ENCODE results near the gene TRAP1. TPM values are rescaled to one million over a fixed set of nuclear protein-coding genes. Genes with fewer than 3 reads are reported as not detected.

The TRAP1 gene
- total RNA-seq, 2 donors from 2014 or later, result 78.1 to 92.9 TPM

- H3K4me1 ChIP-seq, result peaks cover 11% of the 10 kb centered on the region
- ATAC-seq (no peak), DNase-seq (no peak)
- H3K9me3 ChIP-seq, result no peaks in the 10 kb centered on the region
- intact Hi-C loops (cut with DNase I), result no loop called here
- H3K4me3 ChIP-seq, result no peak overlapping the region
- WGBS, 2 donors, result 85 to 86% methylated on average over 5 of the region's 5 CpGs
- peaks cover 0 to 15% of the 10 kb centered on the region in 2 donors for H3K36me3 ChIP-seq (replicated peaks in 1 of 2; ENCODE audit: insufficient read depth in 1 of 2, low read depth in 2 of 2)
- no peak for TF ChIP-seq POLR2A (IDR thresholded peaks at IDR 0.05)
- no peak for TF ChIP-seq CTCF (IDR thresholded peaks at IDR 0.05)
- H3K27ac ChIP-seq, result no peak overlapping the region
- H3K27me3 ChIP-seq, result no peaks in the 10 kb centered on the region
These were observed 37.4 kb upstream of the TRAP1 start for GRCh38 chr16:3754772-3755171.

- TF ChIP-seq CTCF (IDR thresholded peaks at IDR 0.05) (no peak), POLR2A (IDR thresholded peaks at IDR 0.05) (no peak)
- Histone ChIP-seq H3K36me3 (replicated peaks in 1 of 2; ENCODE audit: insufficient read depth in 1 of 2, low read depth in 2 of 2) (peaks cover 0 to 15% of the 10 kb centered on the region in 2 donors), H3K27ac (no peak overlapping the region), H3K4me3 (no peak overlapping the region), H3K9me3 (no peaks in the 10 kb centered on the region), H3K27me3 (no peaks in the 10 kb centered on the region), H3K4me1 (peaks cover 11% of the 10 kb centered on the region)
- intact Hi-C loops (cut with DNase I), result no loop called here
- 87 to 93% methylated on average over 4 of the region's 4 CpGs for WGBS, 2 donors
- ATAC-seq, result no peak
- no peak for DNase-seq
These were observed 36.9 kb upstream of the TRAP1 start for GRCh38 chr16:3754081-3754703.

- H3K27ac ChIP-seq, result no peak overlapping the region
- intact Hi-C loops (cut with DNase I), result no loop called here
- no peak for DNase-seq
These were observed 35.7 kb upstream of the TRAP1 start for GRCh38 chr16:3752984-3753383.

GRCh38 chr16:3751878-3752277 lies 34.6 kb upstream of the TRAP1 start:
- H3K4me3 ChIP-seq, result no peak overlapping the region
- 90 to 91% methylated on average over 8 of the region's 8 CpGs for WGBS, 2 donors
- no peaks in the 10 kb centered on the region for H3K27me3 ChIP-seq
- intact Hi-C loops (cut with DNase I), result no loop called here
- TF ChIP-seq CTCF (IDR thresholded peaks at IDR 0.05) (no peak), POLR2A (IDR thresholded peaks at IDR 0.05) (no peak)
- no peak overlapping the region for H3K27ac ChIP-seq
- no peaks in the 10 kb centered on the region for H3K9me3 ChIP-seq
- no peak for DNase-seq
- ATAC-seq, result no peak
- peaks cover 0 to 8% of the 10 kb centered on the region in 2 donors for H3K36me3 ChIP-seq (replicated peaks in 1 of 2; ENCODE audit: insufficient read depth in 1 of 2, low read depth in 2 of 2)
- peaks cover 11% of the 10 kb centered on the region for H3K4me1 ChIP-seq

More at GRCh38 chr16:3752984-3753383, 35.7 kb upstream of the TRAP1 start:
- Histone ChIP-seq H3K9me3 (no peaks in the 10 kb centered on the region), H3K4me1 (peaks cover 11% of the 10 kb centered on the region), H3K4me3 (no peak overlapping the region), H3K27me3 (no peaks in the 10 kb centered on the region), H3K36me3 (replicated peaks in 1 of 2; ENCODE audit: insufficient read depth in 1 of 2, low read depth in 2 of 2) (peaks cover 0 to 15% of the 10 kb centered on the region in 2 donors)
- TF ChIP-seq CTCF (IDR thresholded peaks at IDR 0.05), result no peak
- TF ChIP-seq POLR2A (IDR thresholded peaks at IDR 0.05), result no peak
- no peak for ATAC-seq
- 92 to 94% methylated on average over 15 of the region's 15 CpGs for WGBS, 2 donors

- no peaks in the 10 kb centered on the region for H3K9me3 ChIP-seq
- H3K4me1 ChIP-seq, result peaks cover 13% of the 10 kb centered on the region
- H3K4me3 ChIP-seq, result no peak overlapping the region
- WGBS, 2 donors, result 52 to 66% methylated on average over 4 to 5 of the region's 5 CpGs
- H3K27ac ChIP-seq, result no peak overlapping the region
- peaks cover 4 to 5% of the 10 kb centered on the region in 2 donors for H3K36me3 ChIP-seq (replicated peaks in 1 of 2; ENCODE audit: insufficient read depth in 1 of 2, low read depth in 2 of 2)
- ATAC-seq (no peak), DNase-seq (peak in 1 of 4 donors; percentile 35)
- H3K27me3 ChIP-seq, result no peaks in the 10 kb centered on the region
- no peak for TF ChIP-seq POLR2A (IDR thresholded peaks at IDR 0.05)
- no peak for TF ChIP-seq CTCF (IDR thresholded peaks at IDR 0.05)
- intact Hi-C loops (cut with DNase I), result no loop called here
These were observed 31.0 kb upstream of the TRAP1 start for GRCh38 chr16:3748307-3748706.

Data from body of pancreas (tissue), 4 donors.